IPS-18a (cell line): Measurements from ENCODE around the gene HSFX4.

Experiments used
- H3K27ac ChIP-seq: one replicate; pipeline ENCODE4 v1.5.1; 2013; ENCODE audit warnings: low read length
- H3K27me3 ChIP-seq: one replicate; pipeline ENCODE4 v1.6.1; 2013; ENCODE audit warnings: mild to moderate bottlenecking, low read length; ENCODE audit not compliant: control insufficient read depth, insufficient read depth
- H3K36me3 ChIP-seq: one replicate; pipeline ENCODE4 v1.6.1; 2013; ENCODE audit warnings: low read depth, low read length; ENCODE audit not compliant: control insufficient read depth
- H3K4me1 ChIP-seq: one replicate; pipeline ENCODE4 v1.6.1; 2013; ENCODE audit warnings: low read depth, low read length; ENCODE audit not compliant: control insufficient read depth
- H3K4me3 ChIP-seq: one replicate; pipeline ENCODE4 v1.5.1; 2013; ENCODE audit warnings: low read length
- H3K9ac ChIP-seq: one replicate; pipeline ENCODE4 v1.6.1; 2013; ENCODE audit warnings: mild to moderate bottlenecking, low read length, moderate library complexity
- H3K9me3 ChIP-seq: one replicate; pipeline ENCODE4 v1.6.1; 2013; ENCODE audit warnings: low read depth, low read length; ENCODE audit not compliant: control insufficient read depth

The HSFX4 gene

GRCh38 chrX:149962859-149963757 lies 33.7 kb downstream of the HSFX4 start:
- peaks cover 18% of the 10 kb centered on the region for H3K9me3 ChIP-seq
- H3K9ac ChIP-seq, result no peak overlapping the region
- no peaks in the 10 kb centered on the region for H3K27me3 ChIP-seq
- H3K36me3 ChIP-seq, result no peaks in the 10 kb centered on the region
- no peak overlapping the region for H3K4me3 ChIP-seq
- H3K27ac ChIP-seq, result no peak overlapping the region
- H3K4me1 ChIP-seq, result no peaks in the 10 kb centered on the region

DNA sequence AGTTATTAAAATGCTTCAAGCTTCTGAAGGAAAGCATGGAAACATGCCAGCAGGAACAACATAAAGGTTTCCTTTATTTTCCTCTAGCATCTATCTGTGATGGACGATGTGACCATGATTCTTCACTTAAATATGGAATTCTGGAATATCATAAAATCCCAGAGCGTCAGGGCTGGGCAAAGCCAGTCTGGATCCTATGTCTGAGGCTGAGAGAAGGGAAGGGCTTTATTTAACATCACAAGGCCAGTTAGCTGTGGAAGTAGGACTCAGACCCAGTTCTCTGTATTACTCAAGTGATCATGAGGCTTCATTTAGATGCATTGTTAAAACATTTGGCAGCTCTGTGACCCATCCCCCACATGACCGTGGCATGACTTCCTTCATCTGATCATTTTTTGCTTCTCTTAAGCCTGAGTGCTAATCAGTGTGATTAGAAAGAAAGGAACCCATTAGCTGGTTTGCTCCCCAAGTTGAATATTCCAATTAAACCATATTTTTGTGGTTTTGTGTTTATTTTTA lies 49.8 kb downstream of the HSFX4 start:
- Histone ChIP-seq H3K27me3 (no peaks in the 10 kb centered on the region), H3K9me3 (no peaks in the 10 kb centered on the region), H3K27ac (no peak overlapping the region)

More for the DNA sequence above, 49.8 kb downstream of the HSFX4 start:
- H3K36me3 ChIP-seq, result no peaks in the 10 kb centered on the region
- no peaks in the 10 kb centered on the region for H3K4me1 ChIP-seq
- H3K4me3 ChIP-seq, result no peak overlapping the region
- no peak overlapping the region for H3K9ac ChIP-seq
